HG03045 (cell line): Measurements from ENCODE around the gene TRAPPC1.
"Not testable (repeated sequence)": the region's sequence is repeated elsewhere in the genome, so short reads cannot be mapped to it uniquely, and the experiment has no call there.

Experiments used
- ATAC-seq: cut with Tn5 transposase; IDR thresholded peaks from one replicate; pipeline ENCODE4 v1.9.1; 2021; ENCODE audit warnings: mild to moderate bottlenecking, moderate library complexity; ENCODE audit not compliant: unreplicated experiment

The TRAPPC1 gene

GRCh38 chr17:7931709-7932482 lies at the start of gene TRAPPC1, which contains the start of gene CNTROB:
Gene TRAPPC1, minus strand, starts transcription at chr17:7931946. Its CDS starts 117 bp downstream, at chr17:7931829.
Gene CNTROB, plus strand, starts transcription at chr17:7932206. Its CDS starts 874 bp downstream, at chr17:7933080.
- peak; percentile 87 for ATAC-seq

GRCh38 chr17:7977805-7978204 lies 46.1 kb upstream of the TRAPPC1 start:
- no peak for ATAC-seq

GRCh38 chr17:7977039-7977438 lies 45.3 kb upstream of the TRAPPC1 start:
- no peak for ATAC-seq

- ATAC-seq, result no peak
Measured at GRCh38 chr17:7974638-7975131, 42.9 kb upstream of the TRAPPC1 start.

GRCh38 chr17:7972131-7972785 lies 40.5 kb upstream of the TRAPPC1 start:
- ATAC-seq, result no peak

- no peak for ATAC-seq
Measured at GRCh38 chr17:7971651-7972050, 39.9 kb upstream of the TRAPPC1 start.

GRCh38 chr17:7969433-7969832 lies 37.7 kb upstream of the TRAPPC1 start:
- no peak for ATAC-seq

- no peak for ATAC-seq
Measured at GRCh38 chr17:7967751-7968150, 36.0 kb upstream of the TRAPPC1 start.

- no peak for ATAC-seq
Measured at GRCh38 chr17:7961421-7961820, 29.7 kb upstream of the TRAPPC1 start.

- ATAC-seq, result no peak
Measured at GRCh38 chr17:7959503-7960253, 27.9 kb upstream of the TRAPPC1 start.

- no peak for ATAC-seq
Measured at GRCh38 chr17:7956228-7956965, 24.7 kb upstream of the TRAPPC1 start.

- no peak for ATAC-seq
Measured at GRCh38 chr17:7955414-7956227, 23.9 kb upstream of the TRAPPC1 start.

- ATAC-seq, result not testable (repeated sequence)
Measured at GRCh38 chr17:7953266-7953665, 21.5 kb upstream of the TRAPPC1 start.

GRCh38 chr17:7951143-7951792 lies 19.5 kb upstream of the TRAPPC1 start:
- no peak for ATAC-seq

- no peak for ATAC-seq
Measured at GRCh38 chr17:7950578-7950977, 18.8 kb upstream of the TRAPPC1 start.

- no peak for ATAC-seq
Measured at GRCh38 chr17:7947651-7948050, 15.9 kb upstream of the TRAPPC1 start.

GRCh38 chr17:7946441-7946840 lies 14.7 kb upstream of the TRAPPC1 start:
- ATAC-seq, result no peak

GRCh38 chr17:7945651-7946050 lies 13.9 kb upstream of the TRAPPC1 start:
- ATAC-seq, result no peak

GRCh38 chr17:7944326-7944725 lies 12.6 kb upstream of the TRAPPC1 start:
- no peak for ATAC-seq
